Stimulated activated CD4-positive, alpha-beta T cell treated with anti-CD3 and anti-CD28 coated beads, TNF-alpha, amount 100 ng/mL, for 4 hours (primary cell): ENCODE data around the gene ZSCAN16.
A peak's percentile ranks its signal among the peaks of the same experiment; 100 is the strongest.

Experiments
- DNase-seq, 3 experiments: peaks; one replicate each; pipeline ENCODE4 v3.0.0-alpha.2; 2020; ENCODE audit warnings: low read depth in 3 of 3

ZSCAN16 gene

GRCh38 chr6:28134015-28134414, 9.6 kb downstream of the ZSCAN16 start:
- DNase-seq, result no peak

- DNase-seq, result no peak
Observed at GRCh38 chr6:28134716-28135115, 10.3 kb downstream of the ZSCAN16 start.

- DNase-seq, result no peak
Observed at GRCh38 chr6:28135393-28135792, 11.0 kb downstream of the ZSCAN16 start.

GRCh38 chr6:28136585-28137504, 12.4 kb downstream of the ZSCAN16 start:
- DNase-seq, result peak; percentile 49 to 57 (median 54)

- no peak for DNase-seq
Observed at GRCh38 chr6:28137505-28137981, 13.1 kb downstream of the ZSCAN16 start.

GRCh38 chr6:28139860-28140543, 15.6 kb downstream of the ZSCAN16 start:
- no peak for DNase-seq

- no peak for DNase-seq
Observed at GRCh38 chr6:28140616-28141015, 16.2 kb downstream of the ZSCAN16 start.

GRCh38 chr6:28141500-28142329, 17.3 kb downstream of the ZSCAN16 start, which contains the start of gene ZKSCAN8:
Gene ZKSCAN8 (plus strand): TSS chr6:28141883. CDS start chr6:28148408, 6,525 bp downstream.
- DNase-seq, result peak; percentile 51 to 65 (median 59)

- no peak for DNase-seq
Observed at GRCh38 chr6:28142446-28142845, 18.0 kb downstream of the ZSCAN16 start.

- no peak for DNase-seq
Observed at GRCh38 chr6:28145231-28145630, 20.8 kb downstream of the ZSCAN16 start.

- no peak for DNase-seq
Observed at GRCh38 chr6:28152531-28152930, 28.1 kb downstream of the ZSCAN16 start.

- no peak for DNase-seq
Observed at GRCh38 chr6:28153546-28153945, 29.1 kb downstream of the ZSCAN16 start.

- no peak for DNase-seq
Observed at GRCh38 chr6:28154357-28154756, 29.9 kb downstream of the ZSCAN16 start.

- DNase-seq, result no peak
Observed at GRCh38 chr6:28158318-28158717, 33.9 kb downstream of the ZSCAN16 start.

GRCh38 chr6:28159029-28159607, 34.7 kb downstream of the ZSCAN16 start:
- DNase-seq, result no peak

- DNase-seq, result no peak
Observed at GRCh38 chr6:28160233-28160632, 35.8 kb downstream of the ZSCAN16 start.

- DNase-seq, result peak; percentile 59 to 80 (median 78)
Observed at GRCh38 chr6:28161410-28162079, 37.1 kb downstream of the ZSCAN16 start.

- DNase-seq, result no peak
Observed at GRCh38 chr6:28165563-28165962, 41.2 kb downstream of the ZSCAN16 start.

- no peak for DNase-seq
Observed at GRCh38 chr6:28167068-28167467, 42.7 kb downstream of the ZSCAN16 start.

GRCh38 chr6:28167926-28168325, 43.5 kb downstream of the ZSCAN16 start:
- DNase-seq, result no peak

GRCh38 chr6:28171271-28171670, 46.9 kb downstream of the ZSCAN16 start:
- no peak for DNase-seq
